ENCODE data around the gene METTL3.

METTL3 gene

DNA sequence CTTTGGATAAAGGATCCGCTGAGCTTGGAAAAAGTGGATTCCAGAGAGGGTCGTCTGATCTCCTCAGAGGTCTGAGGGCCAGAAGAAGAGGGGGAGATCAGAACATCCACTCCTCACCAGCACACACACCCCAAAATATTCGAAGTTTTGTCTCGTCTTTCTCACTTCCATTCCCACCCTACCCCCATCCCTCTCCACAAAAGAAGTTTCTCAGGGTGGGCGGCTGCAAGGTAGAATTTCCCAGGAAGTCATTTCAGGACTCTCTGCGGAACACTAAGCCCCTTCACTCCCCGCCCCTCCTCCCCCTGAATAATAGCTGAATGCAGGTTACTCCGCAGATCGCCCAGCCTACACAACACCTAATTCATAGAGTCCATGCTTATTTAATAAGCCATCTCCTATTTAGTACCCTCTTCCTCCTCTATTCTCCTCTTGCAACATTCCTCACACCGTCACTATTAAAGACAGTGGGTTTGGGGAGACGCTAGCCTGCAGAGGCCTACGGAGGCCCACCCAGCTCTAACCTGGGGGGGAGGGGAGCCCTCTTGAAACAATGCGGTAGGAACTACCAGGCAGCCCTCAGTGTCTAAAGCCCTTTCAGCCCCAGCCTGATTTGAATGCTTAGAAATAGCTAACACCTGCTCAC is 15.7 kb upstream of the METTL3 start:
- DNase-seq (ENCODE audit: low read depth in 2 of 2) = no peak

DNA sequence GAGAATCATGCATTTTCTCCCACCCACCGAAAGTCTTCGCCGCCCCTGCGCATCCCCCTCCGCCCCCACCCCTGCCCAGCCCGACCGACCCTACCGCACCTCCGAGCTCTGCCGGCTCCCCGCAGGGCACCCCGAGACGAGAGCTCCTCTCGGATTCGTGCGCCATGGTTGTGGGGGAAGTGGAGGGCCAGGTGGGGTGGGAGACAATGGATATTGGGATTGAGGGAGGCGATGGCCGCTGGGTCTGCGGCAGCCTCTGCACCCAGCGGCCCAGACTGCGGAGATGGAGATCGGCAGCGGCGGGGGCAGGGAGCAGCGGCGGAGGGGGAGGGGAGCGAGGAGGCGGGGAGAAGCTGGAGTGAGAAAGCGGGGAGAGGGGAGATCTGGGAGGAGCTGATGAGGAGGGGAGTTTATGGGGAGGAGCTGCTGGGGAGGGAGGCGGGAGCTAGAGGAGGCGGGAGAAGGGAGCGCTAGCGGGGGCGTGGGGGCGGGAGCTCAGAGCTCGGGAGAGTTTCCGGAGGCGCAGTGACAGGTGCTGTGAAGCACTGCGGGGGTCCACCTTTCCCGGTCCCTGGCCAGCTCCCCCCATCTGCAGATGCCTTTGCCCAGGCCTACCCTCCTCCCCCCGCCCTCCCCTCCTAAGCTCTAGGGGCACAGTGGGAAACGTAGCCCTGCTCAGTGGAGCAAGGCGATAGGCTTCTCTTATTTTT is 15.0 kb upstream of the METTL3 start, which contains the start of gene SALL2:
Gene SALL2, minus strand, starts transcription at position 385 of the 710 bp plus-strand sequence. Its CDS starts 219 bp downstream, at position 166.
- peak; percentile 62 to 63 for DNase-seq (ENCODE audit: low read depth in 2 of 2)

DNA sequence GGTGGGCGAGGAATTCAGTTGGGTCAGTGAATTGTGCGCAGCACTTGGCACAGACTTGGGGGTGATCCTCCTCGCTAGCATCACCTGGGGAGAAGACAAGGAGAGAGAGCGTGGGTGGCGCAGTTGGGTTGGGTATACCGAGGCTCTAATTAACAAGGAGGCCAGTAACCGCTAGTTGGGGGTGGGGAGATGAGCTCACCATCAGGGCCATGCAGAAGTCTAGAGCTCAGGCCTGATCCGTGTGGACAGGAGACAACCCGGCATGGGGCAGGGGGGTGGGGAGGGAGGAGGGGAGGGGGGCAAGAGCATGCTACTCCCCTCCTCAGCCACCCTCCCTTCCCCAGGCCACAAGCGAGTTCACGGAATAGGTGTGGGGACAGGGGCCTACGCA is 14.4 kb upstream of the METTL3 start:
- DNase-seq (ENCODE audit: low read depth in 2 of 2) = no peak

DNA sequence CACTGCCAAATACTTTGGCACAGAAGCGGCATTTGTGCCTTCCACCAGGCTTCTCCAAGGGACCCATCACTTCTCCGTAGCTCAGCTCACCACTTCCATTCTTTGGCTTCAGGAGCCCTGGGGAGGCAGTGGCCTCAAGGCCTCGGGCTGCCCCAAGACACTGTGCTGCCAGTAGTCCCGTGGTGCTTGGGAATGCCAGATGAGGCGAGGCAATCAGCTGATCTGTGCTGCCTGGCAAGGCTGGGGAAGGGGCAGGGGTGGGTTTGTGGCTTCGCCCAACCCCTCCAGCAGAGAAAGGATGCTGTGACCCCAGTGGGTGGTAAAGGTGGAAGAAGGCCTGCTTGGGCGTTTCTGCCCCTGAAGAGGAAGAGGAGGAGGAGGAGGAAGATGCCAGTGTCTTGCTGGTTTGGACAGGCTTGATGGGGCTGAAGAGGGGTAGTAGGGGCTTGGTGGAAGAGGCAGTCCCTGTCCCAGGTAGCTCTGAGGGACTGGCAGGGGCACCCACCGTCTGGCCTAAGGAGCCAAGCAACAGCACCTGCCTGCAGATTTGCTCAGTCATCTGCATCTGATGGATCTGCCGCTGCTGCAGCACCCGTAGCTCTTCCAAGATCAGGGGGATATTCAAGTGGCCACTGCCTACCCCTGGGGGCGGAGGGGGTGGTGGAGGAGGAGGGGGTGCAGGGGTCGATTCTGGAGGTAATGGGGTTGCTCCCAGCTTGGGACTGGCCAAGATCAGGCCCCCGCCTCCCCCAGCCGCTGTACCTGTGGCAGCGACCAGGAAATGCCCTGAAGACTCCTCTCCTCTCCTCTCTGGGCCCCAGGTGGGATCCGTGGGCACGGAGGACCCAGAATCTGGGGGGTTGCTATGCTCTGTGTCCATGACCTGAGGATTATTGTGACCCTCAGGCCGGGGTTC is 13.7 kb upstream of the METTL3 start:
- DNase-seq (ENCODE audit: low read depth in 2 of 2) = no peak

DNA sequence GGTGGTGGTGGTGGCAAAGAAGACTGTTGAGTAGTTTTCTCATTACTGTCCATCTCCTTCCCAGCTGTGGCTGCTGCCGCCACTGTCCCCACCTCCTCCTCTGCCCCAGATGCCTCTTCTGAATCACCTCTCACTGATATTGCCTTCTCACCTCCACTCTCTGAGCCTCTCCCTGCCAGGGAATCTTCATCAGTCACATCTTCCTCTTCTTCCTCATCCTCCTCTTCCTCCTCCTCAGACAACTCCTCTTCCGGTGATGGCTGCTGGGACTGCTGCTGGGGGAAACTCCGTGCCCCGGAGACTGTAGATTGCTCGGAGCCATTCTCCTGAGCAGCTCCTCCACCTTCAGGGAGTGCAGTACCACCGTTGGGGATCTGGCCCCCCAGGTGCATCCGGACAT is 12.1 kb upstream of the METTL3 start:
- DNase-seq (ENCODE audit: low read depth in 2 of 2) = no peak

DNA sequence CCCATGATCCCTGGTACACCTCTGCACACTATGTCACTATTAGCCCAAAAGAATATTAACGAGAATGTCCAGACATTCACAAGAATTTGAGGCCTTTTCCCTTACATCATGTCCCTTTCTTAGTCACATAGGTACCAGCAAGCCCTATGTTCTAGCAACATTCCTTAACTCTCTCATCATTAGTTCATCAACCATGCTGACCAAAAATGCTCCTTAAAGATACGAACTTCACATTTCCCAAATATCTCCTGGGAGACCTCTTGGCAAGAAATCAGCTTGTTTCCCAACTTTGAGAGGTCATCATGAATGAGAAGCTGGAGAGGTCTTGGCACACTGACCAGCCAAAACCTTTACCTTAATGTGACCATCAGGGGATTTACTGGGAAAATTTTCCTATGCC is 10.4 kb upstream of the METTL3 start:
- DNase-seq (ENCODE audit: low read depth in 2 of 2) = no peak

DNA sequence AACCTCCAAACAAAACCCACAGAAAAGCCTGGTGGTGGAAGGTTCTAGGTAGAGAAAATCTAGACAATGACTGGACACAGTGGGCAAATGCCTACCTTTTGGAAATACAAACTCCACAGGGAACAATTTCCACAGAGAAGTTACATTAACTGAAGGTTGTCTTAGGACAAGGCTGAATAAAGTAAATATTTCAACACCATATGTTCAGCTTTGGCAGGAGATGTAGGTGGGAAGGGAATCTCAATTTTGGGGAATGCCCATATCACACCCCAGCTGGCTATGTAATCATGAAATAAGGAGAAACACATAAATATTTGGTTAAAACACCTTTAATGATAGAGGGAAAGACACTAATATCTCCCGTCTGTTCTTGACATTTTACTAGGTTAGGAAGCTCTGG is 9.6 kb upstream of the METTL3 start:
- DNase-seq (ENCODE audit: low read depth in 2 of 2) = no peak

DNA sequence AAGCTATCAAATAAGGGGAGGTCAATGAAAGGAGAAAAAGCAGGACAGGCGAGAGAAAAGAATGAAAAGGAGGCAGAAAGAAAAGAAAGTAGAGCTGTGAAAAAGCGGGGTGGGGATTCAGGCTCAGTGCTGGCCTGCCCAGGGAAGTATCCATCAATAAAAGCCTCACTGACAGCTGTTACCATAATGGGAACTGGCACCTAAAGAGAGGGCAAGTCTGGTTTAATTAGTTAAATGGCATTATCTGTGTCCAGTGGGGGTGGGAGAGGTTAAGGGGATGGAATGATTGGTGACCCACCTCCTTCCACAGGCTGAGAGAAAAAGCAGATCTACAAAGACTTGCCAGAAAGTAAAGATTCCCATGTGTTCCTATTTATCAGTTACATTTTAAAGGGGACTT is 7.6 kb upstream of the METTL3 start:
- no peak for DNase-seq (ENCODE audit: low read depth in 2 of 2)

DNA sequence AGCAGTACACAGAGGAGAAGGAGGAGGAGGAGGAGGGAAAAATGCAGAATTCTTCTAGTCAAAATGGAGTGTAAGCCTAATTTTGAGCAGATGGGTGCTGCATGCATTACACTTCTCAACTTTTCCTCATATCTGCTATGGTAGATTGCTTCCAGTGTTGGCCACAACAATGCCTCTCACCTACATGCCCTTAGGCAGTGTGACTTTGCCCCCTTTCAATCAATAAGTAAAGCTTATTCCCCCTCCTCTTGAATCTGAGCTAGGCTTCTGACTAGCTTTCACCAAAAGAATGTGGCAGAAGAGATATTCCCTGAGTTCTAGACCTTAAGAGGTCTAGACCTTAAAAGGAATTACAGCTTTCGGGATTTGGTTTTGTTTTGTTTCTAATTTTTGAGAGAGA is 3.2 kb upstream of the METTL3 start:
- no peak for DNase-seq (ENCODE audit: low read depth in 2 of 2)

DNA sequence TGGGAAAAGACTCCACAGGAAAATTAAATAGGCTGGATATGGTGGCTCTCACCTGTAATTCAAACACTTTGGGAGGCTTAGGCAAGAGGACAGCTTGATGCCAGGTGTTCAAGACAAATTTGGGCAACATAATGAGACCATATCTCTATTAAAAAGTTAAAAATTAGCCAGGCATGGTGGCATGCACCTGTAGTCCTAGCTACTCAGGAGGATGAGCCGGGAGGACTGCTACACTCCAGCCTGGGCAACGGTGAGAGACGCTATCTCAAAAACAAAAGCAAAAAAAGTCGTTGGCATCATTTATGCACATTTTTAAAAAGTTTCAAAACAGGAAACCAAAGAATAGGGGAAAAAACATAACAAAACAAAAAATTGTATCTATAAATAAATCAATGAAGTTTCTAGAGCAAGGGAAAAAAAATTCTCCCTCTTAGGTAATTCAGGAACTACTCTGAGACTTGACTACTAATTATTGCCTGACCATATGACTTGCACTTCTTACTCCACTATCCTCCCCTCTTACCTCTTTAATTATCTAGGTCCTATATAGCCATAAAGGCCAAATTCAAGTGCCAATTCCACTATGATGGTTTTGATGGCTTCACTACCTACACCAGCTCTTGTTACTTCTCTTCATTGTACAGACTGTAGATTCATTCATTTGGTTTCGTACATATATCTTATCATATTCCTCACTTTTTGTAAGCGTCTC is 1.6 kb downstream of the METTL3 start:
- no peak for DNase-seq (ENCODE audit: low read depth in 2 of 2)

DNA sequence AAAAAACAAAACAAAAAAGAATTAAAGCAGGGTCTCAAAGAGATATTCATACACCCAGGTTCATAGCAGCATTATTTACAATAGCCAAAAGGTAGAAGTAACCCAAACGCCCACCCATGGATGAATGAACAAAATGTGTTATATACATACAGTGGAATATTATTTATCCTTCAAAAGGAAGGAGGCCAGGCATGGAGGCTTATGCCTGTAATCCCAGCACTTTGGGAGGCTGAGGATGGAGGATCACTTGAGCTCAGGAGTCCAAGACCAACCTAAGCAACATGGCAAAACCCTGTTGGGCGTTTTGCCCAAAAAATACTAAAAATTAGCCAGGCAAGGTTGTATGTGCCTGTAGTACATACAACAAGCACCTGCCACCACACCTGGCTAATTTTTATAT is 4.6 kb downstream of the METTL3 start:
- no peak for DNase-seq (ENCODE audit: low read depth in 2 of 2)

DNA sequence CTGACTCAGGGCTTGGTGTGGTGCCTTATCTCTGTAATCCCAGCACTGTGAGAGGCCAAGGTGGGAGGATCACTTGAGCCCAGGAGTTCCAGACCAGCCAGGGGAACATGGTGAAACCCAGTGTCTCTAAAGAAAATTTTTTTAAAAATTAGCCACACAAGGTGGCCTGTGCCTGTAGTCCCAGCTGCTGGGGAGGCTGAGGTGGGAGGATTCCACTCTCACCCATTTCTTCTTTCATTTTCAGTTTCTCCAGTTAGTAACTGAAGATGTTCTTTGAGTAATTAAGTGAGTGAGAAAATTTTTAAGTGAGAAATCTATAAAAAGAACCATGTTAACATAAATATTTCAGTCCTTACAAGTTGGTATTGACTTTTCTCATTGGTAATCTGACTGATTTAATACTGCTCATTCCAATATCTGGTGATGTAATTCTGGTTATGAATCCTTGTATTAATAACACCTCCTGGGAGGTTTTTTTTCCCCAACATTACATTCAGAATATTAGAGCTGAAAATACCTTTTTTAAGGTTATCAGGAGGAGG is 6.1 kb downstream of the METTL3 start:
- DNase-seq (ENCODE audit: low read depth in 2 of 2) = peak in 1 of 2 donors; percentile 17

DNA sequence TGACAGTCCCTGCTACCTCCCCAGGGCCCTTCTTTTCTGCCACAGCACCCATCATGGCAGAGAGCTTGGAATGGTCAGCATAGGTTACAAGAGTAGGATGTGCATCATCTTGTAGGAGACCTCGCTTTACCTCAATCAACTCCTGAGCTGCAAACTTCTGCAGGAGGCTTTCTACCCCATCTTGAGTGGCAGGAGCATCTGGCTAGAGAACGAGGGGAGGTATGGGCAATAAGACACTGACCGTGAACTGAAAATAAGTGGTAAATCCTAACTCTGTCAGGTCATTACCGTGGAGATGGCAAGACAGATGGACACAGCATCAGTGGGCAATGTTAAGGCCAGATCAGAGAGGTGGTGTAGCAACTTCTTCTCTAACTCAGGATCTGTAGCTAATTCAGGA is 7.8 kb downstream of the METTL3 start:
- DNase-seq (ENCODE audit: low read depth in 2 of 2) = no peak

DNA sequence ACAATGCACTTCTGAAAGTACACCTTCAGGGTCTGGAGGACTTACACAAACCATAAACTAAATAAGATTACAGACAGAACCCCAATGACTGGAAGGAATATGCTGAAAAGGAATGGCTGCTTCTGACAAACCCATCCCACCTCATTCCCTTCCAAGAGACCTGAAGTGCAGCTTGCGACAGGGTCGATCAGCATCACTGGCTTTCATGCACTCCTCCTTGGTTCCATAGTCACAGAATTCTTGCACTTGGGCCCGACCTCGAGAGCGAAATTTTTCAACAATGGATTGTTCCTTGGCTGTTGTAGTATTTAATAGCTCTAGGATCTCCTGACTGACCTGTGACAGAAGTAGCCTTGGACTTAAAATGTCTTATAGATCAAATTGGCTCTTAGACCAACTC is 9.6 kb downstream of the METTL3 start:
- no peak for DNase-seq (ENCODE audit: low read depth in 2 of 2)

DNA sequence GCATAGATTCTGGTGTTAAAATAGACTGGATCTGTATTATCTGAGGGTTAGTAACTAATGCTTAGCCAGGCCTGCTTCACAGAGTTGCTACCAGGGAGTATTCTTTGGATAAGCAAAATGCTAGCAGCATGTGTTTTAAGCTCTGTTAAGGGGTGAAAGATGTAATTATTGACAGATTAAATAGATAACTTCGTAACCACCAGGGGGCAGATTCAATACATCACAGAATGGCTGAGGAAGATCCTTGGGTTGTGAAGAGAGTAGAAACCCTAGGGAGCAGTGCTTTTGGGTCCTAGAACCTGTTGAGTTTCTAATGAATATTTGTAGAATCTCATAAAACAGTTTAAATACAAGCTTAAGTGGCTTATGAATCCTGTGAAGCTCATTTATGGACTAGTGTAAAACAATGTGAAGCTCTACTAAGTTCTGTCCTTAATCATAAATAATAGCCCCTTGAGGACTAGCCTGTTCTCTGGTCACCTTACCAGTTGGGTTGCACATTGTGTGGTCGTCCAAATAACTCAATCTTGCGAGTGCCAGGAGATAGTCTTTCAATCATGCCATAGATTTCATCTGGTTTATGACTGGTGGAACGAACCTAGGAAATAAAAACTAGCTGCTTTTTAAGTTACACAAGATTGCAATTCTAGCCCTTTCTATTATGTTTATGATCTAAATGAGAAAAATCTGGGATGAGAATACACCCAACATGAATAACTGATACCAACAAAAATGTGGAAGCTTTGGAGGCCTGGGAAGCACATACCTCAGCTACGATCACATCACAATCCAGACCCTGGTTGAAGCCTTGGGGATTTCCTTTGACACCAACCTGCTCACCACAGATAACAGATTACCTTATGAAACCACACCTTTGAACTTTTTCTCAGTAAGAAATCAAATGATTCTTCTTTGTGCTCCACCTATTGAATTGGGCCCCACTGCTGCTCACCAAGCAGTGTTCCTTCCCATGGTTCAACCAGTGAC is 12.3 kb downstream of the METTL3 start:
- DNase-seq (ENCODE audit: low read depth in 2 of 2) = peak in 1 of 2 donors; percentile 32

DNA sequence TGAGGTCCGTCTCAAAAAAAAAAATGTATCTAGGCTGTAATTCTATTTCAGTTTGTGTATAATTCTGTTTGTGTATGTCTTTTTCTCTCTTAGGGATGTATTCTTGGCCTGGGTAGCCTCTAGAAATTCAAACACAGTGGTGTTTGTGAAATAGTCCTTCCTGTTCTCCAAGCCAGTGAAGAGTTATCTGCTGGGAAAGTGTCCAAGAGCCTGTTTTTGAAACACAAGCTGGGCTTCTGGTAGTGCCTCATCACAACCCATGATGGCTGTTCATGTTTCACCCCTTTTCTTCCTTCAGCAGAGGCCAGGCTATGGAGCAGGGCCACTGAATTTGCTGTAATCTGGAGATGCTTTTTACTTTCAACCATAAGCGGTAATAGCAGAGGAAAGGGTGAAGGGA is 14.7 kb downstream of the METTL3 start:
- DNase-seq (ENCODE audit: low read depth in 2 of 2) = no peak

DNA sequence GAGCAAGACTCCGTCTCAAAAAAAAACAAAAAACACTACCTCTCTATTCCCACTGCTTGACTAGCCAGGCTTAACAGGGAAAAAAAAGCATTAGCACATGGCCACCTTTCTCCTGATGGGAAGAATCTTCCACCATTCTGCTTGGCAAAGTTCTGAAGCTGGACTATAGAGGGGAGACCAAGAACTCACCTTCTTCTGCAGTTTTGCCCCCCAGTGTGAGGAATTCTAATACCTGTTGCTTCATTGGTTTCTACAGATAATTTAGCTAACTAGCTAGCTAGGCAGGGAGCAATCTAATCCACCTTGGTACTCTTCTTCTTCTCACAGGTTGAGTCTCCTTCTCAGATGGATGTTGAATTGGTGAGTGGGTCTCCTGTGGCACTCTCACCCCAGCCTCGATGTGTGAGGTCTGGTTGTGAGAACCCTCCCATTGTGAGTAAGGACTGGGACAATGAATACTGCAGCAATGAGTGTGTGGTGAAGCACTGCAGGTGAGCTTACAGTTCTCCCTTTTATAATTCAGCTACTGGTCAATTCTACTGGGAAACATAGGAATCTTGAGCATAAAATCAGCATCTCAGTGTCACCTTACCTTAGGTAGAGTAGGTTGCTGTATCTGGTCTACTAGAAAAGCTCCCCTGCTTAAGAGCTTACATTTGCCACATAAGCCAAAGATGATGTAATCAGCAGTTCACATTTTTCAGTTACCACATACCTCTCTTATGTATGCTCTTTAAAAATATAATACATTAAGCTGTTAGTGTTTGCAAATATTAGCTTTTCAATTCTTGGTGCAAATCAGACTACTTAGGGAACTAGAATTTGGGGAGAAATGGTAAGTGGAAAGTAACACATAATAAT is 16.0 kb downstream of the METTL3 start:
- no peak for DNase-seq (ENCODE audit: low read depth in 2 of 2)

DNA sequence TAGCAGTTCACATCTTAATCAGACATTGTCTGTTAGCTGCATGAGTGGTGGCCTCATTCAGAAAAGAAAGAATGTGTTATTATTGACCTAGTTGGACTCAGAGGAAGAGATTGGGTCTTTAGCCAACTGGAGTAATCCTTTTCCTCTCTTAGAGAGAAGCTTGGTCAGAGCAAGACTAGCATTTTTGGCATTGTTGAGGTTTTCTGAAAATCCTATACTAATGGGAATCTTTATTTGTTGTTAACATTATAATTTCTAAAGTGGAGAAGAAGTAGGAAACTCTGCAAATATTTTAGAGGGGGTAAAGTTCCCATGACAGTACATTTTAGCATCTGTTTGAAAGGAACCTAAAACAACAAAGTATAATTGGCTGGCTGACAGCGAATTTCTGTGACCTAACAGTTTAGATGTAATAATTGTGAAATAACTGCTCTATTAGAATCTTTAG is 24.5 kb downstream of the METTL3 start:
- no peak for DNase-seq (ENCODE audit: low read depth in 2 of 2)

DNA sequence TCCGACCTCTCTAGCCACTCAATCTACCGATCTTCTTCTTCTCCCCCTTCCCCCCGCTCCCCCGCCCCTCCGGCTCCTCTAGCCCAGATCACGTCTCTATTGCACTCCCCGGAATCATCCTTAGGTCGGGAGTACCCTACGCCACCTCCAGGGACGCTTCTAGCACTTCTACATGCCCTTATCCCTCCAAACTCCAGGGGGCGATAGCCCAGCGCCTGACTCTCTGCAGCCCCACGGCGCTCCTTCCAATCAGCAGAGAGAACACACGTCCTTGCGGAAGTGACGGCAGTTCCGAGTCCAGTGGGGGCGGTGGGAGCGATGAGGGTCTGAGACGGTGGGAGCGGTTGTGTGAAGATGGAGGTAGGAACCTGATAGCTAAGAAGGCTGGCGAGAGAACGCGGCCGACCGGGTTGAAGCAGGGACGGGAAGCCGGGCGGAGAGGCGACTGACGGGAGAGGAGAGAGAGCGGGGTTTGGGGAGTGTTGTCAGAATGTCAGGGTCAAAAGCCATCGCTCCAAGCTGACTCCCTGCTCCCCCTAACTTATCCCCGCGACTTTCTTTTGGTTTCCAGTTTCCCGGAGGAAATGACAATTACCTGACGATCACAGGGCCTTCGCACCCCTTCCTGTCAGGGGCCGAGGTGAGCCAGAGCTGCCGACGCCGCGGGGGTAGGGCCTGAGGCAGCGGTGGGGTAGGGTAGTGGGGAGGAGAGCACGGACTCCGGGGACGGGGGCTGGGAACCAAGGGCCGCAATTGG is 34.0 kb downstream of the METTL3 start, which contains the start of the genes RAB2B and TOX4:
Gene RAB2B, minus strand, starts transcription at position 35 of the 757 bp plus-strand sequence. CDS start 87 bp downstream, outside the sequence.
Gene TOX4, plus strand, starts transcription at position 271 of the 757 bp plus-strand sequence. Its CDS starts 84 bp downstream, at position 355.
- DNase-seq (ENCODE audit: low read depth in 2 of 2) = peak; percentile 84 to 88
